ENCODE measurements around the gene ZNF416. TPM values are rescaled to one million over a fixed set of nuclear protein-coding genes. Genes with fewer than 3 reads are reported as not detected.

Gene ZNF416
- polyA plus RNA-seq, 1 of the 3 experiments (the other 2 are of a cell fraction), result 2.0 TPM

DNA sequence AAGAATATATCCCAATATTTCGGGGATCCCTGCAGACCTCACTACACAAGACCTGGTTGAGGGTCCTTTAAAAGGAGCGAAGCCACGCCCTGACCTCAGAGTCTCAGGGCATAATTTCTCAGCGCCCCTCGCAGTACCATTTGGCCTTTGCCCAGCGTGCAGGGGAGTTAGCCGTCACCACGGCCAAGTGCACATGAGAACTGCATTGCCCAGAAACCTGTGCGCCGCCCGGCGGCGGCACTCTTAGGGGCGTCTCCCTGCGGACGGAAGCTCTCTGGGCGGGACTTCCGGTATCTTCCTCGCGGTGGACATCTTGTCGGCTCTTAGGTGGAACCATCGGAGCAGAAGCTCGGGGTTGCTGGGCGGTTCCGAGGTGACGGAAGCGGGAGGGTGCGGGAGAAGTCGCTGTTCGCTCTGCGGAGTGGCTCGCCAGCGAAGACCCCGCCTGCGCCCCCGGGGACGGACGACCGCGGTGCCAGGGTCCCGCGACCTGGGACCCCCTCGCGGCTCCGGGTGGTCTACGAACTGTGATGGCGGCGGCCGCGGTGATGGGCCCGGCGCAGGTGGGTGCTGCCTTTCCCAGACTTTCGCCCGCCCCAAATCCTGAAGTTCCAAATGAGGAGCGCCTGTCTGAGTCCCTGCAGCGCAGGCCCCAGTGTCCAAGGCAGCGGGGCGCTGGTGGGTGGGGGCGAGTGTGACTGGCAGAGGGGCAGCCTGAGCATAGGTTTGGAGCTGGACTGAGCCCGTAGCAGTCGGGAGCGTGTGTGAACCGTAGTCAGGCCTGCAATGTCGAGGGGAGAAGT lies 35.4 kb upstream of the ZNF416 start, which contains the start of gene ZNF134:
TSS of gene ZNF134 (plus strand) at position 302 of the 803 bp plus-strand sequence. CDS start 5,227 bp downstream, outside the sequence.
- CTCF ChIA-PET, result interaction anchor here (1.0 kb wide), 1 partner anchor 22 kb away, joined by 3 read pairs; no protein-coding TSS in a partner anchor
- peaks cover 51% of the 10 kb centered on the region for H3K79me2 ChIP-seq (ENCODE audit: insufficient read depth)
- H3K27me3 ChIP-seq (ENCODE audit: insufficient read depth), result no peaks in the 10 kb centered on the region
- H3K36me3 ChIP-seq (replicated peaks in 1 of 2; ENCODE audit: control insufficient read depth in 1 of 2, insufficient read depth in 2 of 2, low read length in 1 of 2), result peaks cover 26 to 43% of the 10 kb centered on the region in 2 experiments
- POLR2A ChIA-PET, result interaction anchor here (0.7 to 1.5 kb wide), 6 partner anchors 14 to 132 kb away, joined by 3 to 6 read pairs (median 4); partner anchors contain the start of genes ZIK1, ZNF211, ZNF530 and ZNF551
- peak within 1 kb of the TSS; percentile 83 for H2AFZ ChIP-seq (ENCODE audit: low read depth)
- no peaks in the 10 kb centered on the region for H3K9me2 ChIP-seq
- peaks cover 10% of the 10 kb centered on the region for H3K9me3 ChIP-seq
- no peaks in the 10 kb centered on the region for H4K20me1 ChIP-seq (ENCODE audit: insufficient read depth)
- DNase-seq, result peak; percentile 93
- H3K4me2 ChIP-seq, result peak within 1 kb of the TSS; percentile 84
- peak within 1 kb of the TSS; percentile 42 to 72; a peak in 2 of 4 replicates for H3K27ac ChIP-seq (ENCODE audit: low read depth in 2 of 2, low read length in 1 of 2)
- H3F3A ChIP-seq (replicated peaks; ENCODE audit: insufficient read depth), result no peaks in the 10 kb centered on the region
- no peaks in the 10 kb centered on the region; a peak in 1 of 4 replicates for H3K4me1 ChIP-seq (ENCODE audit: control insufficient read depth in 1 of 2, insufficient read depth in 2 of 2, low read depth in 1 of 2, low read length in 1 of 2)
- 3% methylated on average over 9 of the region's 64 CpGs for WGBS (ENCODE audit: low lambda C conversion rate)
- peak within 1 kb of the TSS; percentile 99 to 100 for H3K4me3 ChIP-seq (ENCODE audit: low read depth in 2 of 2, low read length in 1 of 2)
- peak within 1 kb of the TSS; percentile 80 for H3K9ac ChIP-seq
- no peak for TF ChIP-seq JUND (IDR thresholded peaks at IDR 0.05)
- TF ChIP-seq YY1 (IDR thresholded peaks at IDR 0.05; ENCODE audit: low read depth), result peak; percentile 90
- TF ChIP-seq RAD21 (IDR thresholded peaks at IDR 0.05; ENCODE audit: low read length), result no peak
- TF ChIP-seq EP300 (IDR thresholded peaks at IDR 0.05; ENCODE audit: borderline replicate concordance in 1 of 2, low read depth in 1 of 2, low read length in 1 of 2), result no peak
- TF ChIP-seq, protein P1, sequence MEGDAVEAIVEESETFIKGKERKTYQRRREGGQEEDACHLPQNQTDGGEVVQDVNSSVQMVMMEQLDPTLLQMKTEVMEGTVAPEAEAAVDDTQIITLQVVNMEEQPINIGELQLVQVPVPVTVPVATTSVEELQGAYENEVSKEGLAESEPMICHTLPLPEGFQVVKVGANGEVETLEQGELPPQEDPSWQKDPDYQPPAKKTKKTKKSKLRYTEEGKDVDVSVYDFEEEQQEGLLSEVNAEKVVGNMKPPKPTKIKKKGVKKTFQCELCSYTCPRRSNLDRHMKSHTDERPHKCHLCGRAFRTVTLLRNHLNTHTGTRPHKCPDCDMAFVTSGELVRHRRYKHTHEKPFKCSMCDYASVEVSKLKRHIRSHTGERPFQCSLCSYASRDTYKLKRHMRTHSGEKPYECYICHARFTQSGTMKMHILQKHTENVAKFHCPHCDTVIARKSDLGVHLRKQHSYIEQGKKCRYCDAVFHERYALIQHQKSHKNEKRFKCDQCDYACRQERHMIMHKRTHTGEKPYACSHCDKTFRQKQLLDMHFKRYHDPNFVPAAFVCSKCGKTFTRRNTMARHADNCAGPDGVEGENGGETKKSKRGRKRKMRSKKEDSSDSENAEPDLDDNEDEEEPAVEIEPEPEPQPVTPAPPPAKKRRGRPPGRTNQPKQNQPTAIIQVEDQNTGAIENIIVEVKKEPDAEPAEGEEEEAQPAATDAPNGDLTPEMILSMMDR (IDR thresholded peaks at IDR 0.05), result peak; percentile 33; the same call in 1 of the 2 replicates
- TF ChIP-seq TCF12 (IDR thresholded peaks at IDR 0.05), result peak; percentile 4; the same call in 1 of the 2 replicates
- TF ChIP-seq MXI1 (IDR thresholded peaks at IDR 0.05; ENCODE audit: low read depth, low read length), result 0 out of 2 replicates have a peak, but pooled peaks have one; percentile 49
- TF ChIP-seq, protein P2, sequence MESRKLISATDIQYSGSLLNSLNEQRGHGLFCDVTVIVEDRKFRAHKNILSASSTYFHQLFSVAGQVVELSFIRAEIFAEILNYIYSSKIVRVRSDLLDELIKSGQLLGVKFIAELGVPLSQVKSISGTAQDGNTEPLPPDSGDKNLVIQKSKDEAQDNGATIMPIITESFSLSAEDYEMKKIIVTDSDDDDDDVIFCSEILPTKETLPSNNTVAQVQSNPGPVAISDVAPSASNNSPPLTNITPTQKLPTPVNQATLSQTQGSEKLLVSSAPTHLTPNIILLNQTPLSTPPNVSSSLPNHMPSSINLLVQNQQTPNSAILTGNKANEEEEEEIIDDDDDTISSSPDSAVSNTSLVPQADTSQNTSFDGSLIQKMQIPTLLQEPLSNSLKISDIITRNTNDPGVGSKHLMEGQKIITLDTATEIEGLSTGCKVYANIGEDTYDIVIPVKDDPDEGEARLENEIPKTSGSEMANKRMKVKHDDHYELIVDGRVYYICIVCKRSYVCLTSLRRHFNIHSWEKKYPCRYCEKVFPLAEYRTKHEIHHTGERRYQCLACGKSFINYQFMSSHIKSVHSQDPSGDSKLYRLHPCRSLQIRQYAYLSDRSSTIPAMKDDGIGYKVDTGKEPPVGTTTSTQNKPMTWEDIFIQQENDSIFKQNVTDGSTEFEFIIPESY (IDR thresholded peaks at IDR 0.05; ENCODE audit: borderline replicate concordance, low read depth), result no peak
- TF ChIP-seq CHD2 (IDR thresholded peaks at IDR 0.05; ENCODE audit: low read length, partially characterized antibody), result peak; percentile 81
- no peak for TF ChIP-seq FOXM1 (IDR thresholded peaks at IDR 0.05; ENCODE audit: low read depth)
- TF ChIP-seq, protein P3, sequence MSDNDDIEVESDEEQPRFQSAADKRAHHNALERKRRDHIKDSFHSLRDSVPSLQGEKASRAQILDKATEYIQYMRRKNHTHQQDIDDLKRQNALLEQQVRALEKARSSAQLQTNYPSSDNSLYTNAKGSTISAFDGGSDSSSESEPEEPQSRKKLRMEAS (IDR thresholded peaks at IDR 0.05; ENCODE audit: low read depth), result peak; percentile 63
- TF ChIP-seq, protein P4, sequence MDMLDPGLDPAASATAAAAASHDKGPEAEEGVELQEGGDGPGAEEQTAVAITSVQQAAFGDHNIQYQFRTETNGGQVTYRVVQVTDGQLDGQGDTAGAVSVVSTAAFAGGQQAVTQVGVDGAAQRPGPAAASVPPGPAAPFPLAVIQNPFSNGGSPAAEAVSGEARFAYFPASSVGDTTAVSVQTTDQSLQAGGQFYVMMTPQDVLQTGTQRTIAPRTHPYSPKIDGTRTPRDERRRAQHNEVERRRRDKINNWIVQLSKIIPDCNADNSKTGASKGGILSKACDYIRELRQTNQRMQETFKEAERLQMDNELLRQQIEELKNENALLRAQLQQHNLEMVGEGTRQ (IDR thresholded peaks at IDR 0.05; ENCODE audit: borderline replicate concordance, low read depth, low read length), result no peak
- TF ChIP-seq, protein P5, sequence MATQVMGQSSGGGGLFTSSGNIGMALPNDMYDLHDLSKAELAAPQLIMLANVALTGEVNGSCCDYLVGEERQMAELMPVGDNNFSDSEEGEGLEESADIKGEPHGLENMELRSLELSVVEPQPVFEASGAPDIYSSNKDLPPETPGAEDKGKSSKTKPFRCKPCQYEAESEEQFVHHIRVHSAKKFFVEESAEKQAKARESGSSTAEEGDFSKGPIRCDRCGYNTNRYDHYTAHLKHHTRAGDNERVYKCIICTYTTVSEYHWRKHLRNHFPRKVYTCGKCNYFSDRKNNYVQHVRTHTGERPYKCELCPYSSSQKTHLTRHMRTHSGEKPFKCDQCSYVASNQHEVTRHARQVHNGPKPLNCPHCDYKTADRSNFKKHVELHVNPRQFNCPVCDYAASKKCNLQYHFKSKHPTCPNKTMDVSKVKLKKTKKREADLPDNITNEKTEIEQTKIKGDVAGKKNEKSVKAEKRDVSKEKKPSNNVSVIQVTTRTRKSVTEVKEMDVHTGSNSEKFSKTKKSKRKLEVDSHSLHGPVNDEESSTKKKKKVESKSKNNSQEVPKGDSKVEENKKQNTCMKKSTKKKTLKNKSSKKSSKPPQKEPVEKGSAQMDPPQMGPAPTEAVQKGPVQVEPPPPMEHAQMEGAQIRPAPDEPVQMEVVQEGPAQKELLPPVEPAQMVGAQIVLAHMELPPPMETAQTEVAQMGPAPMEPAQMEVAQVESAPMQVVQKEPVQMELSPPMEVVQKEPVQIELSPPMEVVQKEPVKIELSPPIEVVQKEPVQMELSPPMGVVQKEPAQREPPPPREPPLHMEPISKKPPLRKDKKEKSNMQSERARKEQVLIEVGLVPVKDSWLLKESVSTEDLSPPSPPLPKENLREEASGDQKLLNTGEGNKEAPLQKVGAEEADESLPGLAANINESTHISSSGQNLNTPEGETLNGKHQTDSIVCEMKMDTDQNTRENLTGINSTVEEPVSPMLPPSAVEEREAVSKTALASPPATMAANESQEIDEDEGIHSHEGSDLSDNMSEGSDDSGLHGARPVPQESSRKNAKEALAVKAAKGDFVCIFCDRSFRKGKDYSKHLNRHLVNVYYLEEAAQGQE (IDR thresholded peaks at IDR 0.05; ENCODE audit: low read depth, low read length), result no peak
- peak; percentile 81; the same call in 1 of the 2 replicates for TF ChIP-seq TAF1 (IDR thresholded peaks at IDR 0.05; ENCODE audit: borderline replicate concordance, low read depth, low read length)
- TF ChIP-seq GATA2 (CRISPR knock-in tag; IDR thresholded peaks at IDR 0.05), result no peak
- TF ChIP-seq RCOR1 (IDR thresholded peaks at IDR 0.05; ENCODE audit: low read length), result no peak
- no peak for TF ChIP-seq FOSL2 (IDR thresholded peaks at IDR 0.05; ENCODE audit: borderline replicate concordance, low read depth)
- peak; percentile 93 for TF ChIP-seq GABPA (IDR thresholded peaks at IDR 0.05; ENCODE audit: low read depth)
- TF ChIP-seq RXRA (IDR thresholded peaks at IDR 0.05; ENCODE audit: borderline replicate concordance, low read depth), result no peak
- TF ChIP-seq FOXJ3 (CRISPR knock-in tag; IDR thresholded peaks at IDR 0.05), result peak; percentile 32; the same call in 1 of the 2 replicates
- no peak for TF ChIP-seq MEF2A (IDR thresholded peaks at IDR 0.05; ENCODE audit: borderline replicate concordance, low read depth)
- TF ChIP-seq RFX5 (IDR thresholded peaks at IDR 0.05; ENCODE audit: low read length), result no peak
- TF ChIP-seq NFIC (IDR thresholded peaks at IDR 0.05; ENCODE audit: borderline replicate concordance), result peak; percentile 23; the same call in 1 of the 2 replicates

Data from SK-N-SH (cell line).